Measurements from ENCODE around the gene DNMBP. TPM values are rescaled to one million over a fixed set of nuclear protein-coding genes. Genes with fewer than 3 reads are reported as not detected.

Gene DNMBP, protein sequence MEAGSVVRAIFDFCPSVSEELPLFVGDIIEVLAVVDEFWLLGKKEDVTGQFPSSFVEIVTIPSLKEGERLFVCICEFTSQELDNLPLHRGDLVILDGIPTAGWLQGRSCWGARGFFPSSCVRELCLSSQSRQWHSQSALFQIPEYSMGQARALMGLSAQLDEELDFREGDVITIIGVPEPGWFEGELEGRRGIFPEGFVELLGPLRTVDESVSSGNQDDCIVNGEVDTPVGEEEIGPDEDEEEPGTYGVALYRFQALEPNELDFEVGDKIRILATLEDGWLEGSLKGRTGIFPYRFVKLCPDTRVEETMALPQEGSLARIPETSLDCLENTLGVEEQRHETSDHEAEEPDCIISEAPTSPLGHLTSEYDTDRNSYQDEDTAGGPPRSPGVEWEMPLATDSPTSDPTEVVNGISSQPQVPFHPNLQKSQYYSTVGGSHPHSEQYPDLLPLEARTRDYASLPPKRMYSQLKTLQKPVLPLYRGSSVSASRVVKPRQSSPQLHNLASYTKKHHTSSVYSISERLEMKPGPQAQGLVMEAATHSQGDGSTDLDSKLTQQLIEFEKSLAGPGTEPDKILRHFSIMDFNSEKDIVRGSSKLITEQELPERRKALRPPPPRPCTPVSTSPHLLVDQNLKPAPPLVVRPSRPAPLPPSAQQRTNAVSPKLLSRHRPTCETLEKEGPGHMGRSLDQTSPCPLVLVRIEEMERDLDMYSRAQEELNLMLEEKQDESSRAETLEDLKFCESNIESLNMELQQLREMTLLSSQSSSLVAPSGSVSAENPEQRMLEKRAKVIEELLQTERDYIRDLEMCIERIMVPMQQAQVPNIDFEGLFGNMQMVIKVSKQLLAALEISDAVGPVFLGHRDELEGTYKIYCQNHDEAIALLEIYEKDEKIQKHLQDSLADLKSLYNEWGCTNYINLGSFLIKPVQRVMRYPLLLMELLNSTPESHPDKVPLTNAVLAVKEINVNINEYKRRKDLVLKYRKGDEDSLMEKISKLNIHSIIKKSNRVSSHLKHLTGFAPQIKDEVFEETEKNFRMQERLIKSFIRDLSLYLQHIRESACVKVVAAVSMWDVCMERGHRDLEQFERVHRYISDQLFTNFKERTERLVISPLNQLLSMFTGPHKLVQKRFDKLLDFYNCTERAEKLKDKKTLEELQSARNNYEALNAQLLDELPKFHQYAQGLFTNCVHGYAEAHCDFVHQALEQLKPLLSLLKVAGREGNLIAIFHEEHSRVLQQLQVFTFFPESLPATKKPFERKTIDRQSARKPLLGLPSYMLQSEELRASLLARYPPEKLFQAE (N-terminal part only)
- polyA plus RNA-seq (2011; rRNA removed) (16.3 and 16.7 TPM in 2 replicates), polyA minus RNA-seq (2011; rRNA and poly(A)+ RNA removed) (15.1 and 16.1 TPM in 2 replicates)

DNA sequence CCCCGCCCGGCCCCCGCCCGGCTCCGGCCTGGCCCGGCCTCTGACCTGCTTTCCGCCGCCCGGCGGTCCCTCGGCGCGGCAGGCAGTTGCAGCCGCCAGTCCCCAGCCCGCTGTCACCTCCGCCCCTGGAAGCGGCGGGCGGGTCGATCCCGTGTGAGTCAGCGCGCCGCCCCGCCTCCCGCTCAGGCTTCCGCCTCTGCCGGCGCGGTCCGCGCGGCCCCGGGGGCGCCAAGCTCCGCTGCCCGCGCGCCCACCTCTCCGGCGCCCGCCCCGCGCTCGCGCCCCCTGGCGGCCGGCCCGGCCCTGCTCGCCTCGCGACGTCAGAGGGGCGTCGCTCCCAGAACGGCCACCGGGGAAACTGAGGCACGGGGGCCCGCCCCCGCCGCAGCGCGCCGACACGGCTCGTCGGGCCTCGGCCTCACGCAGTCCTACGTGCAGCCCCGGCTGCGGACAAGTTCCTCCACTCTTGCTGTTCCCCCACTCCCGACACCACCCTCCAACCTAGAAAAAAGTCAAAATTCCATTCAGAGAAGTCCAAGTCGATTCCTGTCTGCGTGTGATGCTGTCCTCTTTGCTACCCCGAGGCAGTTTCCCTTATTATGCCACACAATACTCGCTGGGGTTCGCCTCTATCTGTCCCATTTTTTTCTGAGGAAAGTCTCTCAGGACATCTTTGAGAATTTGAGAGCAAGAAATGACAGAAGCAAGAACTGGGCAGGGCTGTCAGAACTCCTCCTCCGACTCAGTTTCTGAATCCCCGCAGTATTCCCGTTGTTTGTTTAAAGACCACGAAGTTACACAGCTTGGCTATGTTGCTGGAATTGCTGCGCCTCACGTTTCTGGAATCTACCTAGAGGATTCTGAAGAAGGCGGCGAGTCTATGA is at the start of gene DNMBP:
TSS of gene DNMBP (minus strand) at position 155 of the 884 bp plus-strand sequence. CDS start 37,823 bp downstream, outside the sequence.
- POLR2A ChIA-PET: interaction anchor here (0.6 kb wide), 1 partner anchor 25 kb away, joined by 4 read pairs; no protein-coding TSS in a partner anchor
- no peak for DNase-seq (ENCODE audit: low read depth)
- TF ChIP-seq CTCF (IDR thresholded peaks at IDR 0.05; ENCODE audit: insufficient read depth, low read depth, low read length): no peak; the same call in 1 of the 2 replicates

GRCh38 chr10:100057948-100058347 is 48.2 kb upstream of the DNMBP start:
- Histone ChIP-seq H3K27me3 (ENCODE audit: control insufficient read depth, insufficient read depth, low read length) (peaks cover 5% of the 10 kb centered on the region), H3K4me3 (ENCODE audit: low read depth, low read length) (no peak overlapping the region), H3K36me3 (ENCODE audit: control insufficient read depth, insufficient read depth, low read length) (no peaks in the 10 kb centered on the region)
- no peak for DNase-seq (ENCODE audit: low read depth)
- no peak for TF ChIP-seq CTCF (IDR thresholded peaks at IDR 0.05; ENCODE audit: insufficient read depth, low read depth, low read length)
- ChIA-PET CTCF (interaction anchor here (1.2 kb wide), 1 partner anchor 12 kb away, joined by 6 read pairs; no protein-coding TSS in a partner anchor), POLR2A (no interaction called here)

More for the DNA sequence above, at the start of gene DNMBP:
- no peaks in the 10 kb centered on the region for H3K27me3 ChIP-seq (ENCODE audit: control insufficient read depth, insufficient read depth, low read length)
- H3K4me3 ChIP-seq (ENCODE audit: low read depth, low read length): peak within 1 kb of the TSS; percentile 74
- CTCF ChIA-PET: interaction anchor here (0.6 to 4.2 kb wide), 40 partner anchors 9 to 276 kb away, joined by 3 to 37 read pairs (median 5); no protein-coding TSS in a partner anchor
- no peaks in the 10 kb centered on the region for H3K36me3 ChIP-seq (ENCODE audit: control insufficient read depth, insufficient read depth, low read length)

DNA sequence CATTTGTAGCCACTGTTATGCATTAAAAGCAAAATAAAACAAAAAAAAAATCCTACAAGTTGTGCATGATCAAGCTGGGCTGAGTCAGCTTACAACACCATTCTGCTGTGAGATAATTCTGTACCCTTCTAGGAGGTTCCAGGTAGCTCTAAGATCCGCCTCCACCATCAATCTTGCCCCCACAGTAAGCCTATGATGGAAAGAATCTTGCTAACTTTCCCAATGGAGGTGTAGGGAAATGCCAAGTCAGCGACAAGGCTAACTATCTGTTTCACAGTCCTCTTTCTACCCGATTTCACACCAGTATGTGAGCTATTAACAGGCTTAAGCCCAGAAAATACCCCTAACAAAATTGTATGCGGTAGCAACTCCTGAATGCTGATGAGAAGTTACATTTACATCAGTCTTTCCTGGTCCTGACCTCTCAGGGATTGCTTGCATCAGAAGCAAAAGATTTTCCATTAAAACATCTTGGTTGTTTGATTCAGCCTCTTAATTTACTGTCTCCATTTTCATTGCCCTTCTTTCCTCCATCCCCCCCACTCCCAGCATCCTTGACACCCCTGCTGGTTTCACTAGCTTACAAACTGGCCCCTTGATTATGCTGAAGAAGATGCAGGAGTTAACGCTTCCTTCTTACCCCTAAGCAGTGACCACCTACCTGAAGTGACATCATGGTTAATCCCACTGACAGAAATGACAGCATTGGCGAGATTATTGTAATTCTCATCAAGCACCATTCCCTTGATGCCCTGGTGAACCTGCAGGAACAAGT is 44.1 kb upstream of the DNMBP start:
- no peak for TF ChIP-seq CTCF (IDR thresholded peaks at IDR 0.05; ENCODE audit: insufficient read depth, low read depth, low read length)
- H3K36me3 ChIP-seq (ENCODE audit: control insufficient read depth, insufficient read depth, low read length): no peaks in the 10 kb centered on the region
- ChIA-PET POLR2A (no interaction called here), CTCF (interaction anchor here (0.6 to 11.5 kb wide), 5 partner anchors 8 to 1979 kb away, joined by 3 to 199 read pairs (median 3); no protein-coding TSS in a partner anchor)
- no peak overlapping the region for H3K4me3 ChIP-seq (ENCODE audit: low read depth, low read length)
- peaks cover 9% of the 10 kb centered on the region for H3K27me3 ChIP-seq (ENCODE audit: control insufficient read depth, insufficient read depth, low read length)
- DNase-seq (ENCODE audit: low read depth): no peak

GRCh38 chr10:100046021-100046486 is 36.3 kb upstream of the DNMBP start:
- DNase-seq (ENCODE audit: low read depth): peak; percentile 23
- POLR2A ChIA-PET: no interaction called here
- Histone ChIP-seq H3K4me3 (ENCODE audit: low read depth, low read length) (no peak overlapping the region), H3K36me3 (ENCODE audit: control insufficient read depth, insufficient read depth, low read length) (no peaks in the 10 kb centered on the region), H3K27me3 (ENCODE audit: control insufficient read depth, insufficient read depth, low read length) (no peaks in the 10 kb centered on the region)
- TF ChIP-seq CTCF (IDR thresholded peaks at IDR 0.05; ENCODE audit: insufficient read depth, low read depth, low read length): peak; percentile 98
- CTCF ChIA-PET: interaction anchor here (0.5 to 11.5 kb wide), 39 partner anchors 8 to 610 kb away, joined by 3 to 199 read pairs (median 4); partner anchors contain the start of gene DNMBP

All from BJ (cell line).